Stimulated activated effector memory CD8-positive, alpha-beta T cell treated with anti-CD3 and anti-CD28 coated beads, Interleukin-12 subunit alpha, Interleukin-12 subunit beta, amount 100 ng/mL, for 72 hours (primary cell): ENCODE data around the gene MAT2B.

Experiments used
- ATAC-seq: fragments of 150-1000 bp; cut with Tn5 transposase; 2 replicates; pipeline ENCODE4 v1.10.0; 2021
- DNase-seq, 2 donors: peaks; one replicate each; pipeline ENCODE4 v3.0.0; 2021 to 2022; ENCODE audit warnings: low spot score in 2 of 2
- H3K27ac Mint-ChIP-seq: one replicate; pipeline ENCODE4 v1.8.0; 2022; ENCODE audit warnings: mild to moderate bottlenecking, mixed read lengths
- H3K36me3 Mint-ChIP-seq: one replicate; pipeline ENCODE4 v1.8.0; 2022; ENCODE audit warnings: mild to moderate bottlenecking, mixed read lengths
- H3K4me1 Mint-ChIP-seq: one replicate; pipeline ENCODE4 v1.8.0; 2022; ENCODE audit warnings: mixed read lengths
- H3K4me3 Mint-ChIP-seq: one replicate; pipeline ENCODE4 v1.8.0; 2022; ENCODE audit warnings: mild to moderate bottlenecking, mixed read lengths
- H3K9me3 Mint-ChIP-seq: one replicate; pipeline ENCODE4 v1.8.0; 2022; ENCODE audit warnings: mixed read lengths

MAT2B gene

GRCh38 chr5:163563112-163563511, 57.7 kb downstream of the MAT2B start:
- Mint-ChIP-seq H3K9me3 (no peaks in the 10 kb centered on the region), H3K36me3 (no peaks in the 10 kb centered on the region), H3K27ac (no peak overlapping the region), H3K4me3 (no peak overlapping the region), H3K4me1 (peaks cover 45% of the 10 kb centered on the region)
- DNase-seq, result no peak
- ATAC-seq, result no peak

GRCh38 chr5:163563880-163564279, 58.5 kb downstream of the MAT2B start:
- no peaks in the 10 kb centered on the region for H3K36me3 Mint-ChIP-seq
- H3K27ac Mint-ChIP-seq, result no peak overlapping the region
- H3K9me3 Mint-ChIP-seq, result no peaks in the 10 kb centered on the region
- no peak overlapping the region for H3K4me3 Mint-ChIP-seq
- no peak for ATAC-seq
- peaks cover 40% of the 10 kb centered on the region for H3K4me1 Mint-ChIP-seq
- DNase-seq, result no peak

GRCh38 chr5:163564321-163564938, 59.0 kb downstream of the MAT2B start:
- ATAC-seq, result no peak
- Mint-ChIP-seq H3K27ac (no peak overlapping the region), H3K36me3 (no peaks in the 10 kb centered on the region), H3K4me1 (peaks cover 40% of the 10 kb centered on the region), H3K9me3 (no peaks in the 10 kb centered on the region), H3K4me3 (no peak overlapping the region)
- DNase-seq, result peak; percentile 51 to 75

- Mint-ChIP-seq H3K9me3 (no peaks in the 10 kb centered on the region), H3K4me1 (peaks cover 40% of the 10 kb centered on the region), H3K36me3 (no peaks in the 10 kb centered on the region), H3K4me3 (peak overlapping the region; percentile 84), H3K27ac (peak overlapping the region; percentile 45)
- no peak for DNase-seq
- ATAC-seq, result no peak
Observed at GRCh38 chr5:163565492-163565891, 60.1 kb downstream of the MAT2B start.

GRCh38 chr5:163565931-163566608, 60.7 kb downstream of the MAT2B start:
- Mint-ChIP-seq H3K4me1 (peaks cover 40% of the 10 kb centered on the region), H3K4me3 (peak overlapping the region; percentile 84), H3K36me3 (no peaks in the 10 kb centered on the region), H3K27ac (peak overlapping the region; percentile 45), H3K9me3 (no peaks in the 10 kb centered on the region)
- peak; percentile 86 for ATAC-seq
- peak; percentile 12 to 51 for DNase-seq

- no peaks in the 10 kb centered on the region for H3K36me3 Mint-ChIP-seq
- peaks cover 40% of the 10 kb centered on the region for H3K4me1 Mint-ChIP-seq
- H3K27ac Mint-ChIP-seq, result no peak overlapping the region
- no peaks in the 10 kb centered on the region for H3K9me3 Mint-ChIP-seq
- DNase-seq (no peak), ATAC-seq (no peak)
- peak overlapping the region; percentile 84 for H3K4me3 Mint-ChIP-seq
Observed at GRCh38 chr5:163566678-163567077, 61.3 kb downstream of the MAT2B start.

GRCh38 chr5:163567811-163568210, 62.4 kb downstream of the MAT2B start:
- ATAC-seq (no peak), DNase-seq (no peak)
- no peaks in the 10 kb centered on the region for H3K36me3 Mint-ChIP-seq
- H3K27ac Mint-ChIP-seq, result no peak overlapping the region
- peaks cover 40% of the 10 kb centered on the region for H3K4me1 Mint-ChIP-seq
- no peaks in the 10 kb centered on the region for H3K9me3 Mint-ChIP-seq
- no peak overlapping the region for H3K4me3 Mint-ChIP-seq
